HFF-Myc (cell line): ENCODE measurements around the gene FAM3B.

Experiments
- DNase-seq: peaks from one replicate; pipeline ENCODE4 v3.0.0-alpha.2; 2011; ENCODE audit warnings: low read depth; ENCODE audit errors: extremely low read depth
- H3K4me3 ChIP-seq: replicated peaks from 2 replicates; pipeline ENCODE4 v1.5.1; 2011; ENCODE audit warnings: low read depth, mild to moderate bottlenecking, control low read depth, low read length
- CTCF ChIP-seq: IDR thresholded peaks from 2 replicates; pipeline ENCODE4 v1.5.1; 2012; ENCODE audit warnings: mild to moderate bottlenecking, low read depth, low read length, control low read depth; ENCODE audit errors: missing control alignments

The FAM3B gene

DNA sequence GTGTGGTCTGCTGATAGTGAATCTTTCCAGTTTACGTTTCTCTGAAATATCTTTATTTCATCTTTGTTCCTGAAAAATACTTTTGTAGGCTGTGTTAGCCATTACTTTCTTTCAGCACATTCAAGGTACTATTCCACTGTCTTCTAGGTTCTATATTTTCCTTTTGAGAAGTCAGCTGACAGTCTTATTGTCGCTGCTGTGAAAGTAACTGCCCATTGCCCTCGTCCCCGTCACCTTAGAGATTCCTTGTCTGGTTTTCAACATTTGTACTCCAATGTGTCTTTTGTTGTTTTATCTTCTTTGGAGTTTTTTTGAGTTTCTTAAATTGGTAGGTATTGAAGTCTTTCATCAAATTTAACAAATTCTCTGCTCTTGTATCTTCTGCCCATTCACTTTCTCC lies 25.4 kb downstream of the FAM3B start:
- H3K4me3 ChIP-seq: no peak overlapping the region
- no peak for DNase-seq
- no peak for TF ChIP-seq CTCF

- no peak for TF ChIP-seq CTCF
- DNase-seq: no peak
- no peak overlapping the region for H3K4me3 ChIP-seq
These were observed 27.5 kb downstream of the FAM3B start for GRCh38 chr21:41344146-41344545.

DNA sequence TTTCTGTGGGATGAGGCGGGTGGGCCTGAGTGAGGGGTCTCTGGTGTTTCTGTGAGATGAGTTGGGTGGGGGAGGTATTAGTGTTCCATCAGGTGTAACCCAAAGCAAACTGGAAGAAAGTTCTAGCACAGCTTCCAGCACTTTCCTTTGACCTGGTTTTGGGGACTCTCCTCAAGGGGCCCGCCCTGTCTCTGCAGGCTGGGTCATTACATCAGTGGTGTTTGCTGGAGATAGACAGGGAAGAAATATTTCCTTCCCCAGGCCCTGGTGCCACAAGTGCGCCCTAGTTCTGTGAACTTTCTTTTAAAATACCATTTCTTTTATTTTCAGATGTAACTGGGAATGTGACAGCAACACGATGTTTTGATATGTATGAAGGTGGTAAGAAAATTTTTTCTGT lies 28.8 kb downstream of the FAM3B start:
- TF ChIP-seq CTCF: no peak
- no peak overlapping the region for H3K4me3 ChIP-seq
- DNase-seq: no peak

GRCh38 chr21:41345934-41346685 lies 29.5 kb downstream of the FAM3B start:
- DNase-seq: no peak
- no peak overlapping the region for H3K4me3 ChIP-seq
- TF ChIP-seq CTCF: no peak

DNA sequence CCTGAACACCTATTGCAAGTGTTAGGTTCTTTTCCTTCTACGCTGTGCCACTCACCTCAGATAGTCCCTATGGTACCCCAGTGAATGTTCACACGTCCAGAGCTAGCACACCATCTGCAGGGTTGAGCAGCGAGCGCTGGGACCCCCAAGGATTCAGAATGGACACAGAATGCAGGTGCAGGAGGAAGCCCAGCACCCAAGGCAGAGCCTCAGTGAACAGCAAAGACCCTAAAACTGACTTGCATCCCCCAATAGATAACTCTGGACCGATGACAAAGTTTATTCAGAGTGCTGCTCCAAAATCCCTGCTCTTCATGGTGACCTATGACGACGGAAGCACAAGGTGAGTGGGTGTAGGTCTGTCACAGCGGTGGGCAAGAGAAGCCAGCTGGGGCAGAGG lies 30.2 kb downstream of the FAM3B start:
- H3K4me3 ChIP-seq: no peak overlapping the region
- TF ChIP-seq CTCF: no peak

GRCh38 chr21:41348434-41348833 lies 31.8 kb downstream of the FAM3B start:
- DNase-seq: no peak
- H3K4me3 ChIP-seq: no peak overlapping the region
- TF ChIP-seq CTCF: no peak

More for the DNA sequence above, 30.2 kb downstream of the FAM3B start:
- DNase-seq: no peak

GRCh38 chr21:41349126-41349525 lies 32.5 kb downstream of the FAM3B start:
- no peak overlapping the region for H3K4me3 ChIP-seq
- no peak for TF ChIP-seq CTCF
- no peak for DNase-seq
